WTC11 (cell line): Measurements from ENCODE around the gene NAV2.

Source experiments
- ATF1 ChIP-seq: sonication (generic); formaldehyde crosslinking; IDR thresholded peaks from 2 replicates; pipeline ENCODE4 v1.8.1; 2023; ENCODE audit warnings: mild to moderate bottlenecking, moderate library complexity, missing genetic modification reagents
- NR1H2 ChIP-seq: sonication (generic); formaldehyde crosslinking; IDR thresholded peaks from 2 replicates; pipeline ENCODE4 v1.9.0; 2021; ENCODE audit warnings: mild to moderate bottlenecking, moderate library complexity, missing genetic modification reagents
- TEAD4 ChIP-seq: sonication (generic); formaldehyde crosslinking; IDR thresholded peaks from 2 replicates; pipeline ENCODE4 v1.8.0; 2022; ENCODE audit warnings: mild to moderate bottlenecking, missing genetic modification reagents
- TF ChIP-seq, protein P1 (sequence below): fragments of 200-600 bp; IDR thresholded peaks from 2 replicates; pipeline ENCODE4 v1.8.0; 2022; ENCODE audit warnings: antibody characterized with exemption
- TF ChIP-seq, protein P2 (sequence below): sonication (generic); formaldehyde crosslinking; IDR thresholded peaks from 2 replicates; pipeline ENCODE4 v1.8.0; 2022; ENCODE audit warnings: missing genetic modification reagents

DNA sequence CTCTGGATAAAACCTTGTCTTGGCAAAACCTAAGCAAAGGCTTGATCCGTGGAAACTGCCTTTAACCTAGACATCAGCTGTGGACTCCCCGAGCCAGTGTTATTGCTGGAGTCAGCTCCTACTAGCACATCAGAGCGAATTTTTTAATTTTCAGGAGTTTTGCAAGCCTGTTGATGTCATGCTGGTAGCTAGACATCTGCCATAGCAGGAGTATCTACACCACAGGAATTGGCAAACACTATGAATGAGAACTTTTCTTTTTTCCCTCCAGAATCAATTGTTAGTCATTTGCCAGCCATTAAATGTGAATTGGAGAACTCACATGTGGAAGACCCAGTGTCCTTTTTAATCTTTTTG, 201.2 kb downstream of the NAV2 start:
- TF ChIP-seq NR1H2 (CRISPR knock-in tag): no peak
- TF ChIP-seq, protein P1, sequence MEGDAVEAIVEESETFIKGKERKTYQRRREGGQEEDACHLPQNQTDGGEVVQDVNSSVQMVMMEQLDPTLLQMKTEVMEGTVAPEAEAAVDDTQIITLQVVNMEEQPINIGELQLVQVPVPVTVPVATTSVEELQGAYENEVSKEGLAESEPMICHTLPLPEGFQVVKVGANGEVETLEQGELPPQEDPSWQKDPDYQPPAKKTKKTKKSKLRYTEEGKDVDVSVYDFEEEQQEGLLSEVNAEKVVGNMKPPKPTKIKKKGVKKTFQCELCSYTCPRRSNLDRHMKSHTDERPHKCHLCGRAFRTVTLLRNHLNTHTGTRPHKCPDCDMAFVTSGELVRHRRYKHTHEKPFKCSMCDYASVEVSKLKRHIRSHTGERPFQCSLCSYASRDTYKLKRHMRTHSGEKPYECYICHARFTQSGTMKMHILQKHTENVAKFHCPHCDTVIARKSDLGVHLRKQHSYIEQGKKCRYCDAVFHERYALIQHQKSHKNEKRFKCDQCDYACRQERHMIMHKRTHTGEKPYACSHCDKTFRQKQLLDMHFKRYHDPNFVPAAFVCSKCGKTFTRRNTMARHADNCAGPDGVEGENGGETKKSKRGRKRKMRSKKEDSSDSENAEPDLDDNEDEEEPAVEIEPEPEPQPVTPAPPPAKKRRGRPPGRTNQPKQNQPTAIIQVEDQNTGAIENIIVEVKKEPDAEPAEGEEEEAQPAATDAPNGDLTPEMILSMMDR: no peak
- TF ChIP-seq TEAD4 (CRISPR knock-in tag): no peak
- TF ChIP-seq ATF1: no peak
- TF ChIP-seq, protein P2, sequence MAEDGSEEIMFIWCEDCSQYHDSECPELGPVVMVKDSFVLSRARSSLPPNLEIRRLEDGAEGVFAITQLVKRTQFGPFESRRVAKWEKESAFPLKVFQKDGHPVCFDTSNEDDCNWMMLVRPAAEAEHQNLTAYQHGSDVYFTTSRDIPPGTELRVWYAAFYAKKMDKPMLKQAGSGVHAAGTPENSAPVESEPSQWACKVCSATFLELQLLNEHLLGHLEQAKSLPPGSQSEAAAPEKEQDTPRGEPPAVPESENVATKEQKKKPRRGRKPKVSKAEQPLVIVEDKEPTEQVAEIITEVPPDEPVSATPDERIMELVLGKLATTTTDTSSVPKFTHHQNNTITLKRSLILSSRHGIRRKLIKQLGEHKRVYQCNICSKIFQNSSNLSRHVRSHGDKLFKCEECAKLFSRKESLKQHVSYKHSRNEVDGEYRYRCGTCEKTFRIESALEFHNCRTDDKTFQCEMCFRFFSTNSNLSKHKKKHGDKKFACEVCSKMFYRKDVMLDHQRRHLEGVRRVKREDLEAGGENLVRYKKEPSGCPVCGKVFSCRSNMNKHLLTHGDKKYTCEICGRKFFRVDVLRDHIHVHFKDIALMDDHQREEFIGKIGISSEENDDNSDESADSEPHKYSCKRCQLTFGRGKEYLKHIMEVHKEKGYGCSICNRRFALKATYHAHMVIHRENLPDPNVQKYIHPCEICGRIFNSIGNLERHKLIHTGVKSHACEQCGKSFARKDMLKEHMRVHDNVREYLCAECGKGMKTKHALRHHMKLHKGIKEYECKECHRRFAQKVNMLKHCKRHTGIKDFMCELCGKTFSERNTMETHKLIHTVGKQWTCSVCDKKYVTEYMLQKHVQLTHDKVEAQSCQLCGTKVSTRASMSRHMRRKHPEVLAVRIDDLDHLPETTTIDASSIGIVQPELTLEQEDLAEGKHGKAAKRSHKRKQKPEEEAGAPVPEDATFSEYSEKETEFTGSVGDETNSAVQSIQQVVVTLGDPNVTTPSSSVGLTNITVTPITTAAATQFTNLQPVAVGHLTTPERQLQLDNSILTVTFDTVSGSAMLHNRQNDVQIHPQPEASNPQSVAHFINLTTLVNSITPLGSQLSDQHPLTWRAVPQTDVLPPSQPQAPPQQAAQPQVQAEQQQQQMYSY (CRISPR knock-in tag): no peak
